Aorta (tissue), 5 donors: ENCODE data around the gene CRY2. TPM values are rescaled to one million over a fixed set of nuclear protein-coding genes. Genes with fewer than 3 reads are reported as not detected.
"Not testable (repeated sequence)": the region's sequence is repeated elsewhere in the genome, so short reads cannot be mapped to it uniquely, and the experiment has no call there.

Source experiments
- ATAC-seq: fragments of 200-7000 bp; cut with Tn5 transposase; one replicate; pipeline ENCODE4 v1.9.1; 2022; ENCODE audit warnings: moderate library complexity; ENCODE audit not compliant: low FRiP score
- DNase-seq, 2 donors: peaks; one replicate each; pipeline ENCODE4 v3.0.0-alpha.2; 2020
- H3K27ac ChIP-seq, 2 donors: one replicate each; pipeline ENCODE4 v1.5.1; 2013; ENCODE audit warnings: low read length in 2 of 2, mild to moderate bottlenecking in 2 of 2, moderate library complexity in 2 of 2, control low read depth in 1 of 2, inconsistent platforms in 1 of 2, low read depth in 1 of 2
- H3K27me3 ChIP-seq, 2 donors: one replicate each; pipeline ENCODE4 v1.6.1; 2013; ENCODE audit warnings: control low read depth in 1 of 2, low read length in 1 of 2, mild to moderate bottlenecking in 1 of 2, moderate library complexity in 1 of 2; ENCODE audit not compliant: insufficient read depth in 2 of 2, control insufficient read depth in 1 of 2
- H3K36me3 ChIP-seq, 2 donors: one replicate each; pipeline ENCODE4 v1.6.1; 2013; ENCODE audit warnings: control low read depth in 1 of 2, low read length in 1 of 2, mild to moderate bottlenecking in 1 of 2; ENCODE audit not compliant: insufficient read depth in 2 of 2, control insufficient read depth in 1 of 2
- H3K4me1 ChIP-seq, 2 donors: one replicate each; pipeline ENCODE4 v1.6.1; 2013; ENCODE audit warnings: low read length in 2 of 2, control low read depth in 1 of 2, mild to moderate bottlenecking in 1 of 2, moderate library complexity in 1 of 2; ENCODE audit not compliant: insufficient read depth in 2 of 2, control insufficient read depth in 1 of 2
- H3K4me3 ChIP-seq, 2 donors: one replicate each; pipeline ENCODE4 v1.5.1; 2013; ENCODE audit warnings: low read length in 2 of 2, control low read depth in 1 of 2, mild to moderate bottlenecking in 1 of 2
- H3K9me3 ChIP-seq: one replicate; pipeline ENCODE4 v1.6.1; 2013; ENCODE audit warnings: mild to moderate bottlenecking, low read length; ENCODE audit not compliant: control insufficient read depth
- WGBS, 2 donors: extraction: QIAGEN DNeasy Blood & Tissue Kit; methylation state at CpG; one replicate each; pipeline ENCODE4 v1.1.7; 2013; 5-methylcytosine and 5-hydroxymethylcytosine counted together
- intact Hi-C, 2 donors: fragments of 100-400 bp; cut with DNase I; formaldehyde crosslinking; loops; one replicate each; pipeline versions ENCODE4 v1.14.2 to v1.15.0; 2022
- polyA plus RNA-seq, 2 donors: library from polyadenylated mRNA; stranded (reverse); fragments of 200-250 nt; gene quantifications; one replicate each; pipeline ENCODE4 v1.2.3, GENCODE V29; 2013
- total RNA-seq, 2 donors: library from RNA; stranded (reverse); fragmentation: NEBNext Ultra II Directional; extraction: Animal tissue kit (Norgen Biotek cat#: 25700); gene quantifications; one replicate each; pipeline ENCODE4 v1.2.1, GENCODE V29; 2021
- donor health status: healthy with polysubstance abuse.
- donor health status: Bipolar disorder and iron deficiency.
- donor health status: DM: no; HTN: no; CAD: no.
- donor health status: DM: no; HTN: no; CAD: no.
- donor health status: DM: yes; HTN: yes; CAD: no.

The CRY2 gene
- total and polyA plus RNA-seq, 4 donors = 6.4 to 54.1 (median 28.2) TPM

DNA sequence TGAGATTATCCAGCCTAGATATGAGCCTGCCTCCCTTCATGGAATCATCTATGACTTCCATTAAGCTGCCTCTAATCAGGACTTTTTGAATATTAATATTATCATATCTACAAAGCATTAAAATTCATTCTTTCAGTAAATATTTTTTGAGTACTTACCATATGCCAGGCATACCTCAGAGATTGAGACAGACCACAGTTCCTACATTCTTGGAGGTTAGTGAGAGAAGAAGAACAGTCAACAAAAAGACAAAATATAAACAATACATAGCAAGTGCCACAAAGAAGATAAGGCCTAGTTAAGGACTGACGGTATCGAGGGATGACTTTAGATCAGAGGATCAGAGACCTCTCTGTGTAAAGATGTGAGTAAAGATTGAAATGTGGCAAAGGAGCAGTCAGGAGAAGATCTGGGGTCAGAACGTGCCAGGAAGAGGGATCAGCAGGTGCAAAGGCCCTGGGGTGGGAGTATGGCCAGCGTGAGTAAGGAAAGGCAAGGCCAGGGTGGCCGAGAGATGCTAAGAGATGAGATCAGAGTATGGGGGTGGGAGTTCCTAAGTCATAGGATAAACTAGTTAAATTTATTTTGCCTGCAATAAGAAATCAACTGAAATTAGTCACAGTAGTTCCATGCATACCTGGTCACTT, 26.9 kb upstream of the CRY2 start:
- WGBS, 2 donors = 92 to 97% methylated on average over 5 of the region's 5 CpGs
- intact Hi-C loops = no loop called here
- ATAC-seq = no peak
- H3K27ac ChIP-seq = no peak overlapping the region
- H3K36me3 ChIP-seq = no peaks in the 10 kb centered on the region
- no peak overlapping the region for H3K4me3 ChIP-seq
- H3K27me3 ChIP-seq = no peaks in the 10 kb centered on the region
- no peaks in the 10 kb centered on the region for H3K4me1 ChIP-seq
- no peak for DNase-seq
- H3K9me3 ChIP-seq = no peaks in the 10 kb centered on the region

DNA sequence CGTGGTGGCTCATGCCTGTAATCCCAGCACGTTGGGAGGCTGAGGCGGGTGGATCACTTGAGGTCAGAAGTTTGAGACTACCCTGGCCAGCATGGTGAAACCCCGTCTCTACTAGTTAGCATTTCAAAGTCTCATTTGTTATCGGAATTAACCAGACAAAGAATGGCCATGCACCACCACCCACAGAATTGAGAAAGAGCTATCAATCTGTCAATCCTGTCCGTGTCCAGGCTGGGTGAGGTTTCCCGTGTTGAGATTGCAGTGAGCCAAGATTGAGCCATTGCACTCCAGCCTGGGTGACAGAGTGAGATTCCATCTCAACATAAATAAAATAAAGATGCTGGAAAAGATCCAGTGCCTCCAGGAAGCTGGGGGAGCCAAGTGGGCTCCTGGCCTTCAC, 20.8 kb upstream of the CRY2 start:
- H3K36me3 ChIP-seq, ATAC-seq, H3K27me3 ChIP-seq, H3K4me3 ChIP-seq, intact Hi-C loops, H3K9me3 ChIP-seq, H3K27ac ChIP-seq, H3K4me1 ChIP-seq: not testable (repeated sequence)
- WGBS, 2 donors = 37 to 42% methylated on average over 7 of the region's 7 CpGs
- peak in 1 of 2 donors; percentile 25 for DNase-seq

DNA sequence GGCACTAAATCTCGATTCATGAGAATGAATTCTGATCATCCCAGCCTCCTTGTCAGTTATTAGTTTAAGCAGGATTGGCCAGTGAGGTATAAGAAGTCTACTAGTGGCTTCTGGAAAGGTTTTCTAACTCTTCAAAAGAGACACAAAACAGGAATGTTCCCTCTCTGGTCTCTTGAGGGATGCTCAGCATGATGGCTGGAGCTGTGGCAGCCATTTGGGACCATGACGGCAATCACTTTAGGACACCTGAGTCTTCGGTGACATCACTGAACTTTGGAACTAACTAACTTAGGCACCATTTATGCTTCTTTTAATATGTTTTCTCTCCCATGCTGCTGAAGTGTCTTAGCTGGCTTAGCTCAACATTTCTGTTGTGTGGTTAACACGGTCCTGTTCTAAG, 20.2 kb upstream of the CRY2 start:
- no peaks in the 10 kb centered on the region for H3K27me3 ChIP-seq
- no peak overlapping the region for H3K4me3 ChIP-seq
- H3K27ac ChIP-seq = no peak overlapping the region
- 94 to 96% methylated on average over 4 of the region's 4 CpGs for WGBS, 2 donors
- ATAC-seq (no peak), DNase-seq (no peak)
- intact Hi-C loops = no loop called here
- no peaks in the 10 kb centered on the region for H3K36me3 ChIP-seq
- no peaks in the 10 kb centered on the region for H3K4me1 ChIP-seq
- peaks cover 2% of the 10 kb centered on the region for H3K9me3 ChIP-seq

DNA sequence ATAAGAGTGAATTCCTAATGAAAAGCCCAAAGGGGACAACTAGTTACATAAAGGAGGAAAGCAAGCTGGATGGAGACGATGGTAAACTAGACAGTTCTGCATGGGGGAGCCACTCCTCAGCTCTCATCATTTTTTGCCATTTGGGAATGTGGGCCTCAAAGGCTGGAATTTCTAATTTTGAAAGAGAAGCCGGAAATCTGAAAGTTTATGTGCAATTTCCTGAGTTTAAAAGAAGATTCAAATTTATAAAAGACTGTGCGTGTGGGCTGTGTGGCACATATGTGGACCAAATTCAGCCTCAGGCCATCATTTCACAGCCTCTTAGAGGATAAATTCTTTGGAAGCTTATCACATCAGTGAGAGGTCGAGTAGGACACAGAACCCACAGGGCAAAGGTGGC, 18.3 kb upstream of the CRY2 start:
- H3K27me3 ChIP-seq = no peaks in the 10 kb centered on the region
- H3K4me1 ChIP-seq = no peaks in the 10 kb centered on the region
- DNase-seq (peak in 1 of 2 donors; percentile 5), ATAC-seq (no peak)
- no peaks in the 10 kb centered on the region for H3K36me3 ChIP-seq
- no peak overlapping the region for H3K4me3 ChIP-seq
- H3K27ac ChIP-seq = no peak overlapping the region
- H3K9me3 ChIP-seq = peaks cover 2% of the 10 kb centered on the region
- intact Hi-C loops = no loop called here
- WGBS, 2 donors = 80 to 84% methylated on average over 4 of the region's 4 CpGs

DNA sequence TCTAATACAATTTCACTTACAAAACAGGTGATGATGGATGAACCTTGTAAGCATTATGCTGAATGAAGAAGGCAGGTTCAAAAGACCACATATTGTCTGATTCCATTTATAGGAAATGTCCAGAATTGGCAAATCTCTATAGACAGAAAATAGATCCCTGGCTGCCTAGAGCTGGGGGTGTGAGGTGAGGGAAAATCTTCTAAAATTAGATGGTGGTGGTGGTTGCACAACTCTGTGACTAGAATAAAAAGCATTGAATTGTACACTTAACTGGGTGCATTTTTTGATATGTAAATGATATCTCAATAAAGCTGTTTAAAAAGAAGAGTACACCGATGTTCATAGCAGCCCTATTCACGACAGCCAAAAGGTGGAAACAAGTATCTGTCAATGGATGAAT, 16.7 kb upstream of the CRY2 start:
- no peak for DNase-seq
- no peak overlapping the region for H3K27ac ChIP-seq
- H3K9me3 ChIP-seq = peaks cover 2% of the 10 kb centered on the region
- ATAC-seq = no peak
- H3K36me3 ChIP-seq = no peaks in the 10 kb centered on the region
- H3K4me1 ChIP-seq = no peaks in the 10 kb centered on the region
- H3K27me3 ChIP-seq = no peaks in the 10 kb centered on the region
- H3K4me3 ChIP-seq = no peak overlapping the region
- 94% methylated on average over 2 of the region's 2 CpGs for WGBS, 2 donors
- intact Hi-C loops = no loop called here

DNA sequence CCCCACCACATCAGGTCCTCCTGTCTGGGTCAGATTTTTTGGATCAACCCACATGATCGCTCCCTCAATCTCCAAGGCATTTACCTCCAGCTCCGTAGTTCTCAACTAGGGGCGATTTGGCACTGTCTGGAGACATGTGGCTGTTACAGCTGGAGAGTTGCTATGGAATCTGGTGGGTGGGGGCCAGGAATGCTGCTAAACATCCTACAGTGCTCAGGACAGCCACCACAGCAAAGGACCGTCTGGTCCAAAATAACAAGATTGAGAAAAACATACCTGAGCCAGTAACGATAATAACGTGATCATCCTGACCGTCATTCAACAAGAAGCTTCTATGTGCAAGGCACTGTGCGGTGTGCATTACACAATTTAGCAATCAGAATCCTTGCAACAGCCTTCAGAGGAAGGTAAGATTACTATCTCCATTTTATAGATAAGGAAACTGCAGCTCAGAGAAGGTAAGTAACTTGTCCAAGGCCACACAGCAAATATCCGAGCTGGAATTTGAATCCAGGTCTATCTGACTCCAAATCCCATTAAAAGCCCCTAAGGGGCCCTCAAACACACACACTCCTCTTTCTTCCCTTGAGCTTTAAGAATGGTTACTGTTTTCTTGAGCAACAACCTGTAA, 14.3 kb upstream of the CRY2 start:
- H3K27ac ChIP-seq = no peak overlapping the region
- no peaks in the 10 kb centered on the region for H3K36me3 ChIP-seq
- H3K27me3 ChIP-seq = no peaks in the 10 kb centered on the region
- DNase-seq = no peak
- intact Hi-C loops = no loop called here
- H3K9me3 ChIP-seq = no peaks in the 10 kb centered on the region
- no peaks in the 10 kb centered on the region for H3K4me1 ChIP-seq
- no peak for ATAC-seq
- WGBS, 2 donors = 77 to 81% methylated on average over 9 of the region's 9 CpGs
- H3K4me3 ChIP-seq = no peak overlapping the region

DNA sequence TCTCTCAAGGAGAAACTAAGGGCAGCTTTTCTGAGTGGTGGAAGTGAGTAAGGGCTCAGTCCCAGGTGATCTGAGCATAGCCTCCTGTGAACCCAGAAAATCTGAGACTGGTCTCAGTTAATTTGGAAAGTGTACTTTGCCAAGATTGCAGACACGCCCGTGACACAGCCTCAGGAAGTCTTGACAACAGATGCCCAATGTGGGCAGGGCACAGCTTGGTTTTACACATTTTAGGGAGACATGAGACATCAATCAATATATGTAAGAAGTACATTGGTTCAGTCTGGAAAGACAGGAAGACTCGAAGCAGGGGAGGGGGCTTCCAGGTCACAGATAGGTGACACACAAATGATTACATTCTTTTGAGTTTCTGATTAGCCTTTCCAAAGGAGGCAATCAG, 13.5 kb upstream of the CRY2 start:
- Histone ChIP-seq H3K4me1 (no peaks in the 10 kb centered on the region), H3K27me3 (no peaks in the 10 kb centered on the region), H3K9me3 (no peaks in the 10 kb centered on the region), H3K4me3 (no peak overlapping the region), H3K27ac (no peak overlapping the region), H3K36me3 (no peaks in the 10 kb centered on the region)
- intact Hi-C loops = no loop called here
- WGBS, 2 donors = 82 to 89% methylated on average over 3 of the region's 3 CpGs
- DNase-seq = no peak
- no peak for ATAC-seq

DNA sequence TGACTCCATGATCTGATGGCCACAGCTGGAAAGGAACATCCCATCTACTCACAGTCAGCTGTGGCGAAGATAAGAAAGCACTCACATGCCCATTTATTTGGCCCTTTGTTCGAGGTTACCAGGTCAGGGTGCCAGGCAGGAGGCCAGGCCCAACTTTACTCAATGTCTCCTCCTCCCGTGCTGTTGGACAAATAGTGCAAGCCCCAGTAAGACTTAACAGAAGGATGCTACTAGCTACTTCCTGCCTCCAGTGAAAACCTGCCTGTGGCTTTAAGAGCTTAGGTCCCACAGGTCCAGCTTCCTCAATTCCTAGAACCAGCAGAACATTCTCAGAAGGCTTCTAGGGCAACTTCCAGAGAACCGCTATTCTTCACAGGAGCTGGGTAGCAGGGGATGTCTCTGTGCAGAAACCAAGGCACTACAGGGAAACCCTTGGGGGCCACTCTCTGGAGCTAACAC, 12.9 kb upstream of the CRY2 start:
- Histone ChIP-seq H3K4me1 (no peaks in the 10 kb centered on the region), H3K9me3 (no peaks in the 10 kb centered on the region), H3K27me3 (no peaks in the 10 kb centered on the region), H3K36me3 (no peaks in the 10 kb centered on the region), H3K27ac (no peak overlapping the region), H3K4me3 (no peak overlapping the region)
- intact Hi-C loops = no loop called here
- peak; percentile 46 for ATAC-seq
- 56 to 63% methylated on average over 4 of the region's 4 CpGs for WGBS, 2 donors
- DNase-seq = no peak

DNA sequence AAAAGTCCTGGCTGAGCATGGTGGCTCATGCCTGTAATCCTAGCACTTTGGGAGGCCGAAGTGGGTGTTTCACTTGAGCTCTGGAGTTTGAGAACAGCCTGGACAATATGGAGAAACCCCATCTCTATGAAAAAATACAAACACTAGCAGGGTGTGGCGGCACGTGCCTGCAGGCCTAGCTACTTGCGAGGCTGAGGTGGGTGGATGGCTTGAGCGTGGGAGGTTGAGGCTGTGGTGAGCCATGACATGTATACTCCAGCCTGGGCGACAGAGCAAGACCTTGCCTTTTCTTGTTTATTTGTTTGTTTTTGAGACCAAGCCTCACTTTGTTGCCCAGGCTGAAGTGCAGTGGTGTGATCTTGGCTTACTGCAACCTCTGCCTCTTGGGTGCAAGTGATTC, 8.1 kb upstream of the CRY2 start:
- Histone ChIP-seq H3K4me3 (no peak overlapping the region), H3K27ac (no peak overlapping the region), H3K9me3 (no peaks in the 10 kb centered on the region), H3K4me1 (no peaks in the 10 kb centered on the region), H3K27me3 (no peaks in the 10 kb centered on the region), H3K36me3 (no peaks in the 10 kb centered on the region)
- intact Hi-C loops = no loop called here
- 93 to 96% methylated on average over 6 of the region's 6 CpGs for WGBS, 2 donors
- ATAC-seq (no peak), DNase-seq (no peak)
